Activated T-cell treated with anti-CD3 and anti-CD28 coated beads for 1 hour (primary cell): ENCODE results near the gene FARP1.
"Not testable (repeated sequence)": the region's sequence is repeated elsewhere in the genome, so short reads cannot be mapped to it uniquely, and the experiment has no call there.

ENCODE experiments used
- DNase-seq: peaks from one replicate; pipeline ENCODE4 v3.0.0-alpha.2; 2020; ENCODE audit warnings: low read depth

FARP1 gene

GRCh38 chr13:98225036-98225940 is 82.4 kb downstream of the FARP1 start:
- no peak for DNase-seq

- DNase-seq = no peak
These were observed 83.6 kb downstream of the FARP1 start for GRCh38 chr13:98226496-98226895.

GRCh38 chr13:98228661-98229341 is 85.9 kb downstream of the FARP1 start:
- no peak for DNase-seq

- DNase-seq = not testable (repeated sequence)
These were observed 87.9 kb downstream of the FARP1 start for GRCh38 chr13:98230762-98231161.

- DNase-seq = no peak
These were observed 89.6 kb downstream of the FARP1 start for GRCh38 chr13:98232456-98232855.

GRCh38 chr13:98233127-98233526 is 90.2 kb downstream of the FARP1 start:
- no peak for DNase-seq

GRCh38 chr13:98234348-98234747 is 91.5 kb downstream of the FARP1 start:
- DNase-seq = no peak

GRCh38 chr13:98236197-98236596 is 93.3 kb downstream of the FARP1 start:
- no peak for DNase-seq

GRCh38 chr13:98237331-98237730 is 94.4 kb downstream of the FARP1 start:
- DNase-seq = no peak

GRCh38 chr13:98239162-98240076 is 96.5 kb downstream of the FARP1 start:
- no peak for DNase-seq

- no peak for DNase-seq
These were observed 97.2 kb downstream of the FARP1 start for GRCh38 chr13:98240135-98240534.

- DNase-seq = no peak
These were observed 98.1 kb downstream of the FARP1 start for GRCh38 chr13:98240974-98241373.

- no peak for DNase-seq
These were observed 99.1 kb downstream of the FARP1 start for GRCh38 chr13:98241976-98242375.

GRCh38 chr13:98242403-98242802 is 99.5 kb downstream of the FARP1 start:
- DNase-seq = no peak

GRCh38 chr13:98243929-98244272 is 101.0 kb downstream of the FARP1 start:
- no peak for DNase-seq

- no peak for DNase-seq
These were observed 103.8 kb downstream of the FARP1 start for GRCh38 chr13:98246538-98247172.

- no peak for DNase-seq
These were observed 108.8 kb downstream of the FARP1 start for GRCh38 chr13:98251708-98252107.

GRCh38 chr13:98252931-98253470 is 110.1 kb downstream of the FARP1 start:
- no peak for DNase-seq

GRCh38 chr13:98253526-98253925 is 110.6 kb downstream of the FARP1 start:
- no peak for DNase-seq

GRCh38 chr13:98254513-98254912 is 111.6 kb downstream of the FARP1 start:
- no peak for DNase-seq

GRCh38 chr13:98258226-98258625 is 115.3 kb downstream of the FARP1 start:
- no peak for DNase-seq
